Measurements from ENCODE around the gene MORC1.

MORC1 gene

GRCh38 chr3:108918866-108919265 lies 199.1 kb downstream of the MORC1 start:
- no peaks in the 10 kb centered on the region for H4K20me1 ChIP-seq (ENCODE audit: insufficient read depth, low read length, poor library complexity, severe bottlenecking)
- H3F3A ChIP-seq (ENCODE audit: low read depth), result no peaks in the 10 kb centered on the region
- no peak overlapping the region for H3K4me2 ChIP-seq (ENCODE audit: low read depth, low read length, poor library complexity, severe bottlenecking)
- H3K9me2 ChIP-seq (replicated peaks; ENCODE audit: low read depth, low read length), result no peaks in the 10 kb centered on the region
- no peak overlapping the region for H3K4me3 ChIP-seq (ENCODE audit: low read length, poor library complexity, severe bottlenecking)
- no peaks in the 10 kb centered on the region for H3K9me3 ChIP-seq (ENCODE audit: insufficient read depth, low read depth, low read length)
- no peaks in the 10 kb centered on the region for H3K79me2 ChIP-seq (ENCODE audit: insufficient read depth, low read length)
- TF ChIP-seq EZH2phosphoT487 (IDR thresholded peaks at IDR 0.05; ENCODE audit: borderline replicate concordance), result no peak
- TF ChIP-seq, protein P1, sequence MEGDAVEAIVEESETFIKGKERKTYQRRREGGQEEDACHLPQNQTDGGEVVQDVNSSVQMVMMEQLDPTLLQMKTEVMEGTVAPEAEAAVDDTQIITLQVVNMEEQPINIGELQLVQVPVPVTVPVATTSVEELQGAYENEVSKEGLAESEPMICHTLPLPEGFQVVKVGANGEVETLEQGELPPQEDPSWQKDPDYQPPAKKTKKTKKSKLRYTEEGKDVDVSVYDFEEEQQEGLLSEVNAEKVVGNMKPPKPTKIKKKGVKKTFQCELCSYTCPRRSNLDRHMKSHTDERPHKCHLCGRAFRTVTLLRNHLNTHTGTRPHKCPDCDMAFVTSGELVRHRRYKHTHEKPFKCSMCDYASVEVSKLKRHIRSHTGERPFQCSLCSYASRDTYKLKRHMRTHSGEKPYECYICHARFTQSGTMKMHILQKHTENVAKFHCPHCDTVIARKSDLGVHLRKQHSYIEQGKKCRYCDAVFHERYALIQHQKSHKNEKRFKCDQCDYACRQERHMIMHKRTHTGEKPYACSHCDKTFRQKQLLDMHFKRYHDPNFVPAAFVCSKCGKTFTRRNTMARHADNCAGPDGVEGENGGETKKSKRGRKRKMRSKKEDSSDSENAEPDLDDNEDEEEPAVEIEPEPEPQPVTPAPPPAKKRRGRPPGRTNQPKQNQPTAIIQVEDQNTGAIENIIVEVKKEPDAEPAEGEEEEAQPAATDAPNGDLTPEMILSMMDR (conservative IDR thresholded peaks at IDR 0.05; ENCODE audit: low read length), result no peak
- H2AFZ ChIP-seq (ENCODE audit: low read length), result no peak overlapping the region
- peaks cover 5% of the 10 kb centered on the region for H3K4me1 ChIP-seq (ENCODE audit: insufficient read depth, low read length, poor library complexity, severe bottlenecking)
- H3K9ac ChIP-seq (ENCODE audit: low read depth, low read length, poor library complexity, severe bottlenecking), result no peak overlapping the region
- H3K27me3 ChIP-seq (ENCODE audit: insufficient read depth, low read length, poor library complexity, severe bottlenecking), result no peaks in the 10 kb centered on the region
- H3K36me3 ChIP-seq (ENCODE audit: insufficient read depth, low read length), result no peaks in the 10 kb centered on the region

DNA sequence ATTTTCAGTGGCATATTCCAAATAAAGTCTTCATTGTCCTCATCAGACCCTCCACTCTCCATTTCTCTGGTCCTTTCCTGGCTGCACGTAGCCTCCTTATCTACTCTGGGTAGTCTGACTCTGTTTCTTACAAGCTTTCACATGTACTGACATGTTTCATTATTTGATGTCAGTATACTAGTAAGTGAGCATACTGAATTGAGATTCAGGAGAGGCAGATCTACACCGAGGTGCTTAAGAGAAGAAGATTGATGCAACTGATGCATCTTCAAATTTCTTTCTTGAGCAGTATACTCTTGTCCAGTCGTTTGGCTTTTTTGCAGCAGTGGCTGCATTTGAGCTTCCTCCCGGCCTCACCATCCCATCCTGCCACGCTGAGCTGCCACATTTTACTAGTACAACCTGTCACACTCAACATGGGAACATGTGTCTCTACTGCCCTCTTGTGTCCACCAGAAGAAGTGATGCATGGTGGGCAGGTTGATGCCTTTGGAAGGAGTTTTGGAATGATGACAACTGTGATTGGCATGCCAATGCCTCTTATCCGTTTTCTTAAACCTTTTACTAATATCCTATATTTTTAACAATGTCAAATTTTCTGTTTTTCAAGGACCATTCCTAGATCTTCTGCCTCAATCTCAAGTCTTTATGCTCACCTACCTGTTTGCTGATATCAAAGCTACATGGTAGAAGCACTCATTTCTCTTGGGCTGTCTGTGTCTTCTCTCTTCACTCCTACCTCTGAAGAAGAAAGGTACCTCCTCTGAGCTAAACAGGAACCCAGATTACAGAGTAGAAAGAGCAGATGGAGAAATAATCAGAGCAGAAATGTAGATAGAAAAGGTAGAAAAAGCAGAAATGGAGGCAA lies 202.9 kb downstream of the MORC1 start:
- Histone ChIP-seq H3K9me2 (replicated peaks; ENCODE audit: low read depth, low read length) (no peaks in the 10 kb centered on the region), H3K4me1 (ENCODE audit: insufficient read depth, low read length, poor library complexity, severe bottlenecking) (peaks cover 5% of the 10 kb centered on the region), H3K36me3 (ENCODE audit: insufficient read depth, low read length) (no peaks in the 10 kb centered on the region), H4K20me1 (ENCODE audit: insufficient read depth, low read length, poor library complexity, severe bottlenecking) (no peaks in the 10 kb centered on the region), H3K4me3 (ENCODE audit: low read length, poor library complexity, severe bottlenecking) (no peak overlapping the region), H3K4me2 (ENCODE audit: low read depth, low read length, poor library complexity, severe bottlenecking) (peak overlapping the region; percentile 34), H2AFZ (ENCODE audit: low read length) (peak overlapping the region; percentile 24; the same call in 1 of the 2 replicates), H3K79me2 (ENCODE audit: insufficient read depth, low read length) (no peaks in the 10 kb centered on the region), H3K9ac (ENCODE audit: low read depth, low read length, poor library complexity, severe bottlenecking) (peak overlapping the region; percentile 45), H3K9me3 (ENCODE audit: insufficient read depth, low read depth, low read length) (no peaks in the 10 kb centered on the region), H3F3A (ENCODE audit: low read depth) (no peaks in the 10 kb centered on the region), H3K27me3 (ENCODE audit: insufficient read depth, low read length, poor library complexity, severe bottlenecking) (no peaks in the 10 kb centered on the region)
- TF ChIP-seq, protein P1 (conservative IDR thresholded peaks at IDR 0.05; ENCODE audit: low read length), result peak; percentile 96
- no peak for TF ChIP-seq EZH2phosphoT487 (IDR thresholded peaks at IDR 0.05; ENCODE audit: borderline replicate concordance)

- Histone ChIP-seq H3K36me3 (ENCODE audit: insufficient read depth, low read length) (no peaks in the 10 kb centered on the region), H3F3A (ENCODE audit: low read depth) (no peaks in the 10 kb centered on the region), H3K27me3 (ENCODE audit: insufficient read depth, low read length, poor library complexity, severe bottlenecking) (no peaks in the 10 kb centered on the region), H3K4me3 (ENCODE audit: low read length, poor library complexity, severe bottlenecking) (no peak overlapping the region), H3K4me1 (ENCODE audit: insufficient read depth, low read length, poor library complexity, severe bottlenecking) (peaks cover 3% of the 10 kb centered on the region), H2AFZ (ENCODE audit: low read length) (no peak overlapping the region), H3K9me3 (ENCODE audit: insufficient read depth, low read depth, low read length) (no peaks in the 10 kb centered on the region), H3K9me2 (replicated peaks; ENCODE audit: low read depth, low read length) (no peaks in the 10 kb centered on the region), H3K79me2 (ENCODE audit: insufficient read depth, low read length) (no peaks in the 10 kb centered on the region), H3K4me2 (ENCODE audit: low read depth, low read length, poor library complexity, severe bottlenecking) (no peak overlapping the region), H3K9ac (ENCODE audit: low read depth, low read length, poor library complexity, severe bottlenecking) (no peak overlapping the region), H4K20me1 (ENCODE audit: insufficient read depth, low read length, poor library complexity, severe bottlenecking) (no peaks in the 10 kb centered on the region)
- no peak for TF ChIP-seq EZH2phosphoT487 (IDR thresholded peaks at IDR 0.05; ENCODE audit: borderline replicate concordance)
- TF ChIP-seq, protein P1 (conservative IDR thresholded peaks at IDR 0.05; ENCODE audit: low read length), result no peak
Measured at GRCh38 chr3:108909799-108910198, 208.1 kb downstream of the MORC1 start.
